Right lobe of liver (tissue), 6 donors: ENCODE data around the gene ZBTB49. TPM values are rescaled to one million over a fixed set of nuclear protein-coding genes. Genes with fewer than 3 reads are reported as not detected.
A peak's percentile ranks its signal among the peaks of the same experiment; 100 is the strongest.

Experiments used
- ATAC-seq, 4 donors: fragments of 200-7000 bp; cut with Tn5 transposase; one replicate each; pipeline ENCODE4 v1.9.1; 2020; ENCODE audit warnings: mild to moderate bottlenecking in 4 of 4, moderate library complexity in 4 of 4
- DNase-seq, 3 donors: peaks; one replicate each; pipeline ENCODE4 v3.0.0-alpha.2; 2020
- H3K27ac ChIP-seq, 3 donors: fragments of 200-600 bp; one replicate each; pipeline ENCODE4 v1.8.0; 2022
- H3K27me3 ChIP-seq, 2 donors: fragments of 200-600 bp; one replicate each; pipeline ENCODE4 v1.8.0; 2022
- H3K36me3 ChIP-seq, 4 donors: fragments of 200-600 bp; sonication (generic) in 1 of 4; one replicate each; pipeline versions ENCODE4 v1.5.1 to v1.8.0; 2017 to 2022; ENCODE audit warnings: control low read depth in 1 of 4
- H3K4me1 ChIP-seq, 4 donors: fragments of 200-600 bp; sonication (generic) in 1 of 4; one replicate each; pipeline versions ENCODE4 v1.5.1 to v1.8.0; 2017 to 2022; ENCODE audit warnings: control low read depth in 1 of 4
- H3K4me3 ChIP-seq, 3 donors: fragments of 200-600 bp; one replicate each; pipeline ENCODE4 v1.8.0; 2022
- H3K9me3 ChIP-seq, 4 donors: fragments of 200-600 bp; sonication (generic) in 1 of 4; one replicate each; pipeline versions ENCODE4 v1.5.1 to v1.8.0; 2017 to 2022; ENCODE audit warnings: control low read depth in 1 of 4
- CTCF ChIP-seq, 4 donors: fragments of 200-600 bp in 3 of 4; fragments of 450-650 bp in 1 of 4; IDR thresholded peaks; one replicate each; pipeline versions ENCODE4 v1.5.1 to v1.8.0; 2016 to 2022; ENCODE audit warnings: antibody characterized with exemption in 4 of 4, mild to moderate bottlenecking in 2 of 4
- POLR2A ChIP-seq: fragments of 450-650 bp; IDR thresholded peaks from one replicate; pipeline ENCODE4 v1.6.1; 2017; ENCODE audit warnings: antibody characterized with exemption, mild to moderate bottlenecking
- WGBS: methylation state at CpG from one replicate; pipeline ENCODE4 v1.1.6; 2018; ENCODE audit warnings: low coverage, low lambda C conversion rate; ENCODE audit not compliant: insufficient coverage; ENCODE audit errors: missing lambda C conversion rate; 5-methylcytosine and 5-hydroxymethylcytosine counted together
- intact Hi-C, 2 donors: fragments of 100-400 bp; cut with DNase I; formaldehyde crosslinking; loops; one replicate each; pipeline versions ENCODE4 v1.11.2 to v1.14.1; 2022
- total RNA-seq, 6 experiments: library from RNA; depleted of rRNA in 2 of 6; stranded (reverse); fragments of >200 nt in 2 of 6; fragmentation: NEBNext Ultra II Directional in 3 of 6; extraction: Animal tissue kit (Norgen Biotek cat#: 25700) in 3 of 6; gene quantifications; one replicate each; pipeline versions ENCODE4 v1.1.0 to v1.2.4, GENCODE V29; 2016 to 2023
- donor health status: DM: no; HTN: yes; CAD: no.
- donor health status: DM: no; HTN: no; CAD: no.
- donor health status: DM: no; HTN: no; CAD: no.
- donor health status: DM: no; HTN: yes; CAD: no.
- donor health status: DM: no; HTN: yes; CAD: no.

The ZBTB49 gene
- total RNA-seq, 6 experiments from 2014 or later: 1.4 to 3.3 (median 2.5) TPM

GRCh38 chr4:4327652-4328121, 37.6 kb downstream of the ZBTB49 start:
- no peaks in the 10 kb centered on the region for H3K27me3 ChIP-seq
- H3K4me3 ChIP-seq: no peak overlapping the region
- DNase-seq (peak in 2 of 3 donors; percentile 41 to 49), ATAC-seq (peak; percentile 57 to 77 (median 64))
- WGBS: 35% methylated on average over 12 of the region's 22 CpGs
- H3K9me3 ChIP-seq: no peaks in the 10 kb centered on the region
- no peak overlapping the region for H3K27ac ChIP-seq
- no peaks in the 10 kb centered on the region for H3K36me3 ChIP-seq
- TF ChIP-seq POLR2A: no peak
- TF ChIP-seq CTCF (IDR thresholded peaks at IDR 0.05): peak in 3 of 4 donors; percentile 20 to 32 (median 22)
- intact Hi-C loops: no loop called here
- no peaks in the 10 kb centered on the region for H3K4me1 ChIP-seq

- DNase-seq: no peak
- H3K27ac ChIP-seq: no peak overlapping the region
- TF ChIP-seq POLR2A (no peak), CTCF (IDR thresholded peaks at IDR 0.05) (no peak)
- H3K4me1 ChIP-seq: no peaks in the 10 kb centered on the region
- 100% methylated on average over 1 of the region's 1 CpG for WGBS
- no peak overlapping the region for H3K4me3 ChIP-seq
- H3K9me3 ChIP-seq: no peaks in the 10 kb centered on the region
- intact Hi-C loops: no loop called here
- no peak for ATAC-seq
- no peaks in the 10 kb centered on the region for H3K27me3 ChIP-seq
- H3K36me3 ChIP-seq: no peaks in the 10 kb centered on the region
Measured at GRCh38 chr4:4328206-4328605, 38.2 kb downstream of the ZBTB49 start.

- H3K9me3 ChIP-seq: no peaks in the 10 kb centered on the region
- intact Hi-C loops: no loop called here
- DNase-seq (peak in 1 of 3 donors; percentile 4), ATAC-seq (no peak)
- WGBS: 92% methylated on average over 4 of the region's 4 CpGs
- no peak for TF ChIP-seq CTCF (IDR thresholded peaks at IDR 0.05)
- no peak overlapping the region for H3K27ac ChIP-seq
- H3K4me1 ChIP-seq: no peaks in the 10 kb centered on the region
- H3K4me3 ChIP-seq: no peak overlapping the region
- H3K27me3 ChIP-seq: no peaks in the 10 kb centered on the region
- H3K36me3 ChIP-seq: no peaks in the 10 kb centered on the region
Measured at GRCh38 chr4:4328840-4329239, 38.8 kb downstream of the ZBTB49 start.

DNA sequence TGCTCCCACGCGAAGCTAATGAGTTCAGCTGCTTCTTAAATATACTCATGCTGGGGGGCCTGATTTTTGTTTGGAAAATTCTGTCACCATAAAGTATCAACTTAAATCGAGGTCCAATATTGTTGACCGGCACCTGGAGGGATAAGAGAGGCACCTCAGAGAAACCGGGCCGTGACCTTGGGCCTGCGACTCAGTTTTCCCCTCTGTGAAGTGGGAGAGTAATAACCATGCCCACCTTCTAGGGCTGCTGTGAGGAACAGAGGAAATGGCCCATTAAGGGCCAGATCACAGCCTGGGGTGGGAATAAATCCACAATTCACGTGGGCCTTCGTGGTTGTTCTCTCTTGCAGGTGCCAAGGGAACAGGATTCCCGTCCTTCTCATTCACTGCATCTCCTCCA, 39.4 kb downstream of the ZBTB49 start:
- H3K27ac ChIP-seq: no peak overlapping the region
- H3K27me3 ChIP-seq: no peaks in the 10 kb centered on the region
- ATAC-seq (no peak), DNase-seq (no peak)
- H3K4me3 ChIP-seq: no peak overlapping the region
- TF ChIP-seq POLR2A: no peak
- intact Hi-C loops: no loop called here
- H3K36me3 ChIP-seq: no peaks in the 10 kb centered on the region
- WGBS: 77% methylated on average over 9 of the region's 10 CpGs
- H3K9me3 ChIP-seq: no peaks in the 10 kb centered on the region
- no peaks in the 10 kb centered on the region for H3K4me1 ChIP-seq

- Histone ChIP-seq H3K9me3 (no peaks in the 10 kb centered on the region), H3K4me1 (no peaks in the 10 kb centered on the region), H3K4me3 (no peak overlapping the region), H3K27me3 (no peaks in the 10 kb centered on the region), H3K36me3 (no peaks in the 10 kb centered on the region), H3K27ac (no peak overlapping the region)
- intact Hi-C loops: loop anchor here (5.0 to 10.0 kb wide), 2 partner anchors 76 to 78 kb away; no protein-coding TSS in a partner anchor
- WGBS: 100% methylated on average over 3 of the region's 5 CpGs
- DNase-seq (no peak), ATAC-seq (no peak)
- TF ChIP-seq CTCF (IDR thresholded peaks at IDR 0.05) (no peak), POLR2A (no peak)
Measured at GRCh38 chr4:4330794-4331193, 40.7 kb downstream of the ZBTB49 start.
